ENCODE measurements around the gene RAB25. TPM values are rescaled to one million over a fixed set of nuclear protein-coding genes. Genes with fewer than 3 reads are reported as not detected.

The RAB25 gene
- polyA plus RNA-seq, 1 donor (not counting 4 experiments of a cell fraction or from before 2014, with no cell fraction given): 93.4 TPM

DNA sequence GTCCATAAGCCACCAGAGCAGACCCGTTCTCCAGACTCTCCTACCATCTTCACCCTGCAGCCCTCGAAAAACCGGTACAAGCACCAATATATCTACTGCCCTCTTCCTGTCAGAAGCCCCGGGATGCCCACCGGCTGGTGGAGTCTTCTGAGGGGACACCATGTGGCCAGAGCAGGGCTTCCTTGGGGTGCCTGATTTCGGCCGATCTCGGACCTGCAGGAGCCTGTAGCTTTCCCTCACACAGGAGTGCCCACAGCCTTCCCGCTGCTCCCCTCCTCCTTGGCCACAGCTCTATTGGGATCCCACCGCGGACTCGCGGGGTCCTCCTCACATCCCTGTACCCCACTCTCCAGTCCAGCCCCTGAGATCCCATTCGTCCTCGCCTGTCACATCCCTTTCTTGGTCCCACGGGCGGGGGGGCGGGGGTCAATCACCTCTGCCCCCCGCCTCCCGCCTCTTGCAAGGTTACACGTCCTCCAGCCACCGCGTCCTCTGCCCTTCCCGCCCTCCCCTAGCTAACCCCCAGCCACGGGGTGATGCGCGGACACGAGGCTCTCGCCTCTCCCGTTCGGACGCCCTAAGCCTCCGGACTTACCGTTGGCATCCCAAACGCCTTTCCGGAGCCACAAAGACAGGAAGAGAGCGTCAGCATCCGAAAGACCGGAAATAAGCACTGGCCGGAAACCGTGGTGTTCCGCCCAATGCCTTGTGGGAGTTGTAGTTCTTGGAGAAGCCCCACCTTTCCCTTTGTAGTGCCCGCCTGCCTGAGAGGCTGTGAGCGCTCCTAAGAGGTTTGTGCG is 40.5 kb upstream of the RAB25 start, which contains the start of gene SSR2:
SSR2 (minus strand) TSS at position 659 of the 800 bp plus-strand sequence. CDS start 784 bp downstream, outside the sequence.
- peak within 1 kb of the TSS; percentile 69 for H3K4me2 ChIP-seq (ENCODE audit: control insufficient read depth, extremely low read depth, insufficient read depth, low read depth, low read length)
- FAIRE-seq (peak; percentile 88), DNase-seq (ENCODE audit: low read depth, low spot score) (peak; percentile 73)
- no peak for TF ChIP-seq CTCF (optimal IDR thresholded peaks at IDR 0.05 in 1 of 3, IDR thresholded peaks at IDR 0.05 in 1 of 3, conservative IDR thresholded peaks at IDR 0.05 in 1 of 3; ENCODE audit: extremely low read depth in 1 of 3, insufficient read depth in 2 of 3, low read length in 3 of 3)
- TF ChIP-seq EZH2 (IDR thresholded peaks at IDR 0.05; ENCODE audit: low read length): no peak
- H3K9ac ChIP-seq (ENCODE audit: control insufficient read depth, extremely low read depth, insufficient read depth, low read length): peak within 1 kb of the TSS; percentile 80
- H4K20me1 ChIP-seq (ENCODE audit: control insufficient read depth, extremely low read depth, insufficient read depth, low read length): no peaks in the 10 kb centered on the region
- peak within 1 kb of the TSS; percentile 51 for H3K27ac ChIP-seq (ENCODE audit: control insufficient read depth, insufficient read depth, low read length)
- no peaks in the 10 kb centered on the region for H3K9me3 ChIP-seq (ENCODE audit: control insufficient read depth, low read depth, low read length)
- peaks cover 3 to 12% of the 10 kb centered on the region in 2 experiments for H3K36me3 ChIP-seq (ENCODE audit: control insufficient read depth in 2 of 2, extremely low read depth in 1 of 2, insufficient read depth in 2 of 2, low read length in 2 of 2)
- peak within 1 kb of the TSS; percentile 70 to 76 (median 73) for H3K4me3 ChIP-seq (ENCODE audit: control insufficient read depth in 2 of 3, extremely low read depth in 1 of 3, insufficient read depth in 2 of 3, low read depth in 1 of 3, low read length in 3 of 3)
- H3K9me1 ChIP-seq (ENCODE audit: control insufficient read depth, extremely low read depth, insufficient read depth, low read length): no peaks in the 10 kb centered on the region
- peaks cover 21% of the 10 kb centered on the region for H3K79me2 ChIP-seq (ENCODE audit: control insufficient read depth, insufficient read depth, low read length)
- dilution Hi-C loops (cut with MboI; ENCODE audit: extremely low pct_ligation_motif_present, low sequenced_read_pairs): no loop called here
- H2AFZ ChIP-seq (ENCODE audit: control insufficient read depth, low read length): peak within 1 kb of the TSS; percentile 58
- peaks cover 4% of the 10 kb centered on the region for H3K4me1 ChIP-seq (ENCODE audit: control insufficient read depth, extremely low read depth, insufficient read depth, low read length)
- peaks cover 4% of the 10 kb centered on the region for H3K27me3 ChIP-seq (ENCODE audit: control insufficient read depth, extremely low read depth, insufficient read depth, low read length)

DNA sequence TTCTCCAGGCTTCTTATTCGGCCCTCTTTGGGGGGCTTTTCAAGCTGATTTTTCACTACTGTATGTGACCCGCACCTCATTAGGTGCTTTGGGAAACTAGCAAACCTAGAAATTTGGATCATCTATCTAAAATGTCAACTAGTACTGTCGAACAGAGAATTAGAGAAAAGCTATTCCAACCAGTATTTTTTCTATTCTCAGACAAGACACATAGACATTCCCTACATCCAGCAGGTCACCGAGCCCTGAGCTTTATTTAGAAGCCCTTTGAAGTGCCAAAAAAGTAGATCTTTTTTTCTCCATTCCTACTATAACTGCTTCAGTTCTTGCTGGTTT is 39.9 kb upstream of the RAB25 start:
- peaks cover 21% of the 10 kb centered on the region for H3K79me2 ChIP-seq (ENCODE audit: control insufficient read depth, insufficient read depth, low read length)
- no peak for TF ChIP-seq EZH2 (IDR thresholded peaks at IDR 0.05; ENCODE audit: low read length)
- no peak for TF ChIP-seq CTCF (optimal IDR thresholded peaks at IDR 0.05 in 1 of 3, IDR thresholded peaks at IDR 0.05 in 1 of 3, conservative IDR thresholded peaks at IDR 0.05 in 1 of 3; ENCODE audit: extremely low read depth in 1 of 3, insufficient read depth in 2 of 3, low read length in 3 of 3)
- dilution Hi-C loops (cut with MboI; ENCODE audit: extremely low pct_ligation_motif_present, low sequenced_read_pairs): no loop called here
- H3K27ac ChIP-seq (ENCODE audit: control insufficient read depth, insufficient read depth, low read length): no peak overlapping the region
- peak overlapping the region; percentile 48 for H3K4me2 ChIP-seq (ENCODE audit: control insufficient read depth, extremely low read depth, insufficient read depth, low read depth, low read length)
- no peaks in the 10 kb centered on the region for H4K20me1 ChIP-seq (ENCODE audit: control insufficient read depth, extremely low read depth, insufficient read depth, low read length)
- peak overlapping the region in 2 of 3 experiments; percentile 70 to 73 for H3K4me3 ChIP-seq (ENCODE audit: control insufficient read depth in 2 of 3, extremely low read depth in 1 of 3, insufficient read depth in 2 of 3, low read depth in 1 of 3, low read length in 3 of 3)
- no peak for FAIRE-seq
- no peak for DNase-seq (ENCODE audit: low read depth, low spot score)
- H3K27me3 ChIP-seq (ENCODE audit: control insufficient read depth, extremely low read depth, insufficient read depth, low read length): peaks cover 4% of the 10 kb centered on the region
- peaks cover 4% of the 10 kb centered on the region for H3K4me1 ChIP-seq (ENCODE audit: control insufficient read depth, extremely low read depth, insufficient read depth, low read length)
- H2AFZ ChIP-seq (ENCODE audit: control insufficient read depth, low read length): peak overlapping the region; percentile 0
- no peaks in the 10 kb centered on the region for H3K9me1 ChIP-seq (ENCODE audit: control insufficient read depth, extremely low read depth, insufficient read depth, low read length)
- peaks cover 3 to 10% of the 10 kb centered on the region in 2 experiments for H3K36me3 ChIP-seq (ENCODE audit: control insufficient read depth in 2 of 2, extremely low read depth in 1 of 2, insufficient read depth in 2 of 2, low read length in 2 of 2)
- peak overlapping the region; percentile 80 for H3K9ac ChIP-seq (ENCODE audit: control insufficient read depth, extremely low read depth, insufficient read depth, low read length)
- H3K9me3 ChIP-seq (ENCODE audit: control insufficient read depth, low read depth, low read length): no peaks in the 10 kb centered on the region

Data from keratinocyte (primary cell).